Activated CD4-positive, alpha-beta T cell treated with anti-CD3 and anti-CD28 coated beads for 48 hours (primary cell): ENCODE results near the gene HYOU1.
A peak's percentile ranks its signal among the peaks of the same experiment; 100 is the strongest.
"Not testable (repeated sequence)": the region's sequence is repeated elsewhere in the genome, so short reads cannot be mapped to it uniquely, and the experiment has no call there.

Source experiments
- DNase-seq: peaks from one replicate; pipeline ENCODE4 v3.0.0-alpha.2; 2020

The HYOU1 gene

DNA sequence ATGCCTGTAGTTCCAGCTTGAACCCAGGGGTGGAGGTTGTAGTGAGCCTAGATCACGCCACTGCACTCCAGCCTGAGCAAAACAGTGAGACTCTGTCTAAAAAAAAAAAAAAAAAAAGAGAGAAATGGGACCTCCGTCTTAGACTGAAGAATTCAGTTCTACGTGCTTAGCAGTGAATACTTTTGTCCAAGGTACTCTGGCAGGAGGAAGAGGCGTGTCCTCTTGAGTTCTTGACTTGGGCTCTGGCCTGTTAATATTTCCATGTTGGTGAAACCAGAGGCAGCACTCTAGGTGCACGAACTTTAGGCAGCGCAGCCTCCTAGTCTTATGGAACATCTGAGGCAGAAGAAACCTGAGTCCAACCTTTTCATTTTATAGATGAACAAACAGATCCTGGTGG is 30.1 kb upstream of the HYOU1 start:
- DNase-seq = no peak

DNA sequence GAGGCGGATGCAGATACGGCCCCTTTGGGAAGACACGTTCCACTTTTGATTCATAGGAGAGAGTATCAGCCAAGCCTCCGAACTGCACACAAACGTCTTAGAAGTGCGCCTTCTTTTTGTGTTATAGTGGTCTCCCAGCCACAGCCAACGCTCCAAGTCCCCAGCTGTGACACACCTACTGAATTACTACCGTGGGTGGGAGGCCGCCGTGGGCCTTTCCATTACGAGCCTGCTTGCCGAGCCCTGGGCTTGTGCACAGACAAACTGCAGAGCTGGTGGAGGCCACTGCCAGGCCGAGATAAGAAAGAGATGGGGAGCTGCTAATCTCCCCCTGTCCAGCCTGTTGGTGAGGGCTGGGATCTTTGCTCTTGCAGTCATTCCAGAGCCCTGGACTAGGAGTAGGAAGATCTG is 28.4 kb upstream of the HYOU1 start:
- peak; percentile 56 for DNase-seq

DNA sequence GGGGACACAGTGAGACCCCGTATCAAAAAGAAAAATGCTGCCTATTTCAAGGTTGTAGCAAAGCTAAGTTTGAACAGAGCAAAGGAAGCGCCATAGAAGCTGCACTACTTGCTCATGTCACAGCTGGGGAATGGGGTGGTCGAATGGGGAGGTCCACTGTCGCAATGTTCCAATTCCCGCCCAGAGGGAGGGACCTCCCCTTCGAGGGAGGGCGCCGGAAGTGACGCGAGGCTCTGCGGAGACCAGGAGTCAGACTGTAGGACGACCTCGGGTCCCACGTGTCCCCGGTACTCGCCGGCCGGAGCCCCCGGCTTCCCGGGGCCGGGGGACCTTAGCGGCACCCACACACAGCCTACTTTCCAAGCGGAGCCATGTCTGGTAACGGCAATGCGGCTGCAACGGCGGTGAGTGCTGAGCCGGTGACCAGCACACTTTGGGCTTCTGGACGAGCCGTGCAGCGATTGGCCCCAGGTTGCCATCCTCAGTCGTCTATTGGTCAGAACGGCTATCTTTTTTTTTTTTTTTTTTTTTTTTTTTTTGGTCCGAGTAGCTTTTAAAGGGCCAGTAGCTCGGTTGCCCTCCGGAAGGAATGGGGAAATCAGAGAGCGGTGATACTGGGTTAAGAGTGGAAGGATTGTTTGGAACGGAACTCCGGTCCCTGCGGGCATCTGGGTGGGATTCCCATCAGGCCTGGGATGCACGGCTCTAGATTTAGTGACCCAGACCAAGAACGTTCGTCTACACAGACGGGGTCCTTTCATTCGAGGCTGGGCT is 27.8 kb upstream of the HYOU1 start, which contains the start of gene HMBS:
Gene HMBS, plus strand, starts transcription at position 219 of the 774 bp plus-strand sequence. Its CDS starts 153 bp downstream, at position 372.
- peak; percentile 95 for DNase-seq

DNA sequence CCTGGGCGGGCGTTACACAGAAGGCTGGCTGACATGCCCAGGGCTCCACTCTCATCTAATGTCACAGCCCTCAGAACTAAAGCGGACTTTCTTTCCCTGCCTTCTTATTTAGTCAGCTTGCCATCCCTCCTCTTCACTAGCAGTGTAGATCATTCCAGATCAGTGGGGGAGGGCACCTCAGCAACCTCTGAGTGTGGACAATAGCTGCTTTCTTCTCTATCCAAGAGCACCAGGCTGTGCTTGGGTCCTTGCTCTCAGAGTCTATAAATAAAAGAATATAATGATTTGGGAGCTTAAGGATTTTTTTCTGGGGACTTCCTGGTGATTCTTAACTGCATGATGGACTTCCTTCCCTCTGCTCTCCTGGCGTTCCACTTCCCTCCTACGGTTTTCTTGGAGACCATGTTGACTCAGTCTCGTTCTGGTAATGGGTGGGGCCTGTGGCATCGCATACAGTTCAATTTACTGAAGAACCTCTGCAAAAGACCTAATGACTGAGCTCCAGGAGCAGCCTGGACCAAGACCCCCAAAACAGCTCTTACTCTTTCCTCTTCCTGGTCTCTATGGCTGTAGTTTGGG is 24.8 kb upstream of the HYOU1 start:
- no peak for DNase-seq

DNA sequence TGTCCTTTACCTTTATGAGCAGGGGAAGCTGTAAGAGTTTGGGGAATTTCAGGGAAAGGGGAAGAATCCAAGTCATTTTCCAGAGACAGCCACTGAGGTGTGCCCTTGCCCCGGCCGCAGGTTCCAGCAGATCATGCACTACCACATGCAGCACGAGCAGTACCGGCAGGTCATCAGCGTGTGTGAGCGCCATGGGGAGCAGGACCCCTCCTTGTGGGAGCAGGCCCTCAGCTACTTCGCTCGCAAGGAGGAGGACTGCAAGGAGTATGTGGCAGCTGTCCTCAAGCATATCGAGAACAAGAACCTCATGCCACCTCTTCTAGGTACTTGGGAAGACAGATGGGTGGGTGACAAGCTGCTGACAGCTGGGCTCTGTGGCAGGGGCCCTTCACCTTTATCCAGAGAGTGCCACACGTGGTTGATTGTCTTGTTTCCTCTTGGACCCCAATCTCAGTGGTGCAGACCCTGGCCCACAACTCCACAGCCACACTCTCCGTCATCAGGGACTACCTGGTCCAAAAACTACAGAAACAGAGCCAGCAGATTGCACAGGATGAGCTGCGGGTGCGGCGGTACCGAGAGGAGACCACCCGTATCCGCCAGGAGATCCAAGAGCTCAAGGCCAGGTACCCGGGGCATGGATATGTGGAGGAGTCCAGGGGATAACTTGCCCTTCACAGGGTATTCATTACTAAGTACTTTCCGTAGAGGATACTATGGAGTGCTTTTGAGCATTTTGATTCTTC is 21.8 kb upstream of the HYOU1 start:
- DNase-seq = no peak

DNA sequence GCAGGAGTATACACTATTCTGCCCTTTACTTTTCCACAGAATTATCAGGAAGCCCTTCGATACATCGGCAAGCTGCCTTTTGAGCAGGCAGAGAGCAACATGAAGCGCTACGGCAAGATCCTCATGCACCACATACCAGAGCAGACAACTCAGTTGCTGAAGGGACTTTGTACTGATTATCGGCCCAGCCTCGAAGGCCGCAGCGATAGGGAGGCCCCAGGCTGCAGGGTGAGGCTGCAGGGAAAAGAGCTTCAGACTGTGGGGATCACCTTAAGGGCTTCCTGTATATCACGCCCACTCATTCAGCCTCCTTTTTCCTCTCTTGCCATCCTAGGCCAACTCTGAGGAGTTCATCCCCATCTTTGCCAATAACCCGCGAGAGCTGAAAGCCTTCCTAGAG is 20.8 kb upstream of the HYOU1 start:
- no peak for DNase-seq

DNA sequence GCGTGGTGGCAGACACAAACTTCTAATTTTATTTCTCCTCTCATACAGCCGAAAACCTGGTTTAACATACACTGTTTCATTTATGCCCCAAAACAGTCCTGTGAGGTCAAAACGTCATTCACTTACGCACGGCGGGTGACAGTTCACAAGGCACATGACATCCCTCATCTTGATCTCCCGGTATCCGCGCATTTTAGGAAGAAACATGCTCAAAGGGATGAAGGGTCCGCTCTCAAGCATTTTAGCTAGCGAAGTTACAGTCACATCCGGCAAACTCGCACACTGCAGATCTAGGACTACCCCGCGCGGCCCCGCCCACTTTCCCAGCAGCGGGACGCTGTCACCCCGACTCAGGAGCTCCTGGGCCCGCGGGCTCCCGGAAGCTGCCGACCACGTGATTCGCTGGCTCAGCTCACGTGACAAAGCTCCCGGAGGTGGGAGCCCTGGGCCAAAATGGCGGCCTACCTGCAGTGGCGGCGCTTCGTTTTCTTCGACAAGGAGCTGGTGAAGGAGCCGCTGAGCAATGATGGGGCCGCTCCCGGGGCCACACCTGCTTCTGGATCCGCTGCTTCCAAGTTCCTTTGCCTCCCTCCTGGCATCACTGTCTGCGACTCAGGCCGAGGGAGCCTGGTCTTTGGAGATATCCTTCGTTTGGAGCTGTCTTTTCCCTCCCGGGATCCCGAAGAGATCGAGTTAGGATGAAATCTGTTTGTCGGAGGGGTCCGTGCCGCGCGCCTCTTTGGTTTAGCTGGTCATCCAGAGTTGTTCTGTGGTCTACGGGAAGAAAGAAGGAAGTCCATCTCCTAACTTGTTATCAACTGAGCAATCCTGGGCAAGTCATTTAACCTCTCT is 10.6 kb upstream of the HYOU1 start, which contains the start of gene VPS11:
Gene VPS11, plus strand, starts transcription at position 448 of the 852 bp plus-strand sequence. Its CDS starts 6 bp downstream, at position 454.
- peak; percentile 99 for DNase-seq

DNA sequence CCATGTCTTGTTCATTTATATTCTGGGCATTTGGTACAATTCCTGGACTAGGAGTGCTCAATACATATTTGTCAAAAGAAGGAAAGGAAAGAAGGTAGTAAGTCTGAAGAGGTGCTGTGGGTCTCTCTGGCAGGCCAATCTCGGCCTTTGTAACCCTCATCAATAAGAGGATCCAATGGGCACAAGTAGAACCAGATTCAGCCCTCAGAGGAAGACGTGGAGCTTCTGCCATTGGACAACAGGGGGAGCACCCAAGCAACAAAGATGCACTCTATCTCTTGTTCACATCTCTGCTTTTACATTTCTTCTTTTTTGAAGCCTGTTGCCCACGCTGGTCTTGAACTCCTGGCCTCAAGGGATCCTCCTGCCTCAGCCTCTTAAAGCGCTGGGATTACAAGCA is 8.4 kb upstream of the HYOU1 start:
- peak; percentile 61 for DNase-seq

DNA sequence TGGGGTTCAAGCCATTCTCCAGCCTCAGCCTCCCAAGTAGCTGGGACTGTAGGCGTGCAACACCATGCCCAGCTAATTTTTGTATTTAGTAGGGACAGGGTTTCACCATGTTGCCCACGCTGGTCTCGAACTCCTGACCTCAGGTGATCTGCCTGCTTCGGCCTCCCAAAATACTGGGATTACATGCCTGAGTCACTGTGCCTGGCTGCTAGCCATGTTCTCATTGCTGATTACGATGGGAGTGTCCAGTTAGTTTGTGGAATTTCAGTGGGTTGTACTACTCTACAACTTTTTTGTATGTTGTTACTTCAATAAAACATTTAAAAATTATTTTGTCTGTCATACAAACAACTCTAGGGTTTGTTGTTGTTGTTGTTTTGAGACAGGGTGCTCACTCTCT is 5.8 kb upstream of the HYOU1 start:
- no peak for DNase-seq

DNA sequence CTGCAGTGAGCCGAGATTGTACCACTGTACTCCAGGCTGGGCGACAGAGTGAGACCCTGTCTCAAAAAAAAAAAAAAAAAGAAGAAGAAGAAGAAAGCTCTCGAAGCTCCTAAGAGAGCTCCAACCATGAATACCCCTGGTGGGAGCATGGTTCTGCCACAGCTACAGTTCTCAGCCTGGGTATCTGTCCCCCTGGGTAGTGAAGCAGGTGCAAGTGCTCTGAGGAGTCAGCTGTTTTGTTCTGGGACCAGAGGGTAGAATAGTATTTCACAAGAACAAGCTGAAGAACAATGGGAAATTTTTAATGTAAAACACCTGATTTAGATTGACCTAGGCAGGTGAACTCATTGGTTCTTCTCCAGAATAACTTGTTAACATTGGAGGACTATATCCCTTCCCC is 4.3 kb upstream of the HYOU1 start:
- no peak for DNase-seq

DNA sequence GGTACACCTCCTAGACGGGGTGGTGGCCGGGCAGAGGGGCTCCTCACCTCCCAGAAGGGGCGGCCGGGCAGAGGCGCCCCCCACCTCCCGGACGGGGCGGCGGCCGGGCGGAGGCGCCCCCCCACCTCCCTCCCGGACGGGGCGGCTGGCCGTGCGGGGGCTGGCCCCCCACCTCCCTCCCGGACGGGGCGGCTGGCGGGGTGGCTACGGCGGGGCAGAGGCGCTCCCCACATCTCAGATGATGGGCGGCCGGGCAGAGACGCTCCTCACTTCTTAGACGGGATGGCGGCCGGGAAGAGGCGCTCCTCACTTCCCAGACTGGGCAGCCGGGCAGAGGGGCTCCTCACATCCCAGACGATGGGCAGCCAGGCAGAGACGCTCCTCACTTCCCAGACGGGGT is 2.1 kb upstream of the HYOU1 start:
- not testable (repeated sequence) for DNase-seq

DNA sequence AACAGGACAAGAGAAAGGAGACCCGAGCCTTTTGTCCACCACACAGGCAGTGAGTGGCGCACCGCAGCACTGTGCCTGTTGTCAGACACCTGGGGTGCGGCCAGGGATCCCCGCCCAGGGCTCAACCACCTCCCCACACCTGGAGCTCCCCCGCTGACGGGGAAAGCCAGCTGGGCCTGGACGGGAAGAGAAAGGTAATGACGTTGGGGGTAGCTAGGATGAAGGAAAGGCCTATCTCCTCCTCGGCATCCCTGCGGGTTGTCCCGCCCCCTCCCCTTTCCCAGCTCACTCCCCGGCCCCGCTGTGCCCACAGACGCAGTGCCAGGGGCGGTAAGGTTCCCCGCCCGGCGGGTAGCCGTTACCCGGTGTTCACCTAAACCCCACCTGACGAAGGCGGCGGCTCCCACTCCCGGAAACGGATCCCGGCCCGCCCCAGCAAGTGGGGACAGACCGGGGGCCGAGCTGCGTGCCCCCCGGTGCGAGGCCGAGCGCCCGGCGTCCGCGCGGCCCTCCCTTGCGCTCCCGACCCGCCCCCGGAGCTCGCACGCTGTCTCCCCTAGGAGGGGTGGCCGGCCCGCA is 495 bp downstream of the HYOU1 start:
- peak; percentile 50 for DNase-seq

DNA sequence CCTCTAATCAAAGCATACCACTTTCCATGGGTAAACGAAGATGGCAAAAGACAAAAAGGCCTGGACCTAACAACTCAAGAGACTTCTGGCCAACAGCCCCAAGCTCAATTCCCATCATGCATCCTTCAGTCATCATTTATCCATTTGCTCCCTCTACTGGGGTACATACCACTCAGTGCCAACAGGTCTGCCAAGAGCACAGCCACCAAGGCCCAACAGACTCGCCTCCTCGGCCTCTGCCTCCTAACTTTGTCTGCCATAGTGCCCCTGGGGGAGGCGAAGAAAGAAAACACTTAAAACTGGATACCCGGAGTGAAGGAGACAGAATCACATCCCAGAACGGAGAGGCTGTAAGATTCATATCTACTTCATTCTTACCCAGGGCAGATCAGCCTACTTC is 1.1 kb downstream of the HYOU1 start:
- DNase-seq = peak; percentile 30

DNA sequence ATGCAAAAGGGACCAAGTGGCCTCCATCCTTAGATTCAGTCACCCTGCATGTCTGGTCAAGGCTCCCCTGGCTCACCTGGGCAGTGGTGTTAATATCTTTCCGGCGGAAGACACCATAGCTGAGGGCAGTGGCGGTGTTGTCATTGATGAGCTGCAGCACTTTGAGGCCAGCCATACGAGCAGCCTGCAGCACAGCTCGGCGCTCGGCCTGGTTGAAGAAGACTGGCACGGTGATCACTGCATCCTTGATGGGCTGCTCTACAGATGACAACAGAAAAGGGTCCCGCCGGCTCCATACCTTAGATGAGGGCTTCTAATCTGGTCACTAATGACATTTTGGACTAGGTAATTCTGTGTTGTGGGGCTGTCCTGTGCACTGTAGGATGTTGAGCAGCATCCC is 2.6 kb downstream of the HYOU1 start:
- DNase-seq = no peak

DNA sequence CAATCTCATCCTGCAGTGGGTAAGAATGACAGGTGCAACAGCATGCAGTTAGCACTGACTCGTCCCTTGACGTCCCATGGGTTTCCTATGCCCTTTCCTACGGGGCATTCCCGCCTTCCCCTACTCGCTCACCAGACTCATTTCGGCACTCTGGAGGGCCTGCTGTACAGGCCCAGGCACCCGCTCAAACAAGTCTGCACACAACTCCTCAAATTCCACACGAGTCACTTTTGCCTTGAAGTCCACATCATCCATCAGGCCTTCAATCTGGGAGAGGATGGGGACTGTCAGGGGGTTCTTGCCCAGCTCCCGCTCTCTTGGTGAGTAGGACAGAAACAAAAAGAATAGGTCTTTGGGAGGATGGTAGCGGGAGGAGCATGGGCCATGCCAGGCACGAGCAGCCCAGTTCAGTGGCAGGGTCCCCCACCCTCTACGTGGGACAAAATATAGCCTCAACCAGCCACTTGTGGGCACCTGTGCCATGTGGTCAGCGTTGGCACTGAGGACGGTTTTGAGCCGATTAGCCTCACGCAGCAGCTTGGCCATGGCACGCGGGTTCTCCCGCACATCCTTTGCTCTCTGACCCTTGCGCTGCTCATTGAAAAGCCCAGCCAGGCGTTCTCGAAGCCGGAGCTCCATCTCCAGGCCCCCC is 4.7 kb downstream of the HYOU1 start:
- no peak for DNase-seq

DNA sequence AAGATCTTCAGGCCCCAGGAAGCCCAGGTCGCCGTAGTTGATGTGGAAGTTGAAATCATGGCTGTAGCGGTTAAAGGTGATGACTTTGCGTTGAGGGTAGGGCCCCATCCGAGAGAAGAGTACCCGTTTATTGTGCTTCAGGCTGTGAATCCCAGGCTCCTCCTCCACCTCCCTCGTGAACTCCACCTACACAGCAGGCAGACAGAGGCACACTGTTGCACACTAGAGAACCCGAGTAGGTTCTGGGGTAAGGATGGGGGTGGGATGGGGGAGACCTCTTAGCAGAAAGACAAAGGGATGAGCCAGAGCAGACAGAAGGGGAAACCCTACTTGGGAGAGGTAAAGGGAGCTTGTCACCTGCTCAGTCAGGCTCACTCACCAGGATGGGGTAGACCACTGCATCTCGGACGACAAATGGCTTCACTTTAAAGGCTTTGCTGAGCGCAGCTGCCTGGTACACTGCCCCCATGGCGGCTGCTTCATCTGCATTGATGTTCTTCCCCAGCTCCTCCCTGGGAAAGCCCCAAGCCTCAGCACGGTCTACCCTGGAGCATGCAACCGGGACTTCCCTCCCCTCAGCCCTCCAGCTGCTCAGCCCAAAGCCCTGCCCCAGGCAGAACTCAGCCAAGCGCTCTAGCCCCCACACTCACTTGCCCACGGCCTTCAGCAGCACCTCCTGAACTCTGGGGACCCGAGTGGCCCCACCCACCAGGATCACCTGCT is 5.4 kb downstream of the HYOU1 start:
- peak; percentile 15 for DNase-seq

DNA sequence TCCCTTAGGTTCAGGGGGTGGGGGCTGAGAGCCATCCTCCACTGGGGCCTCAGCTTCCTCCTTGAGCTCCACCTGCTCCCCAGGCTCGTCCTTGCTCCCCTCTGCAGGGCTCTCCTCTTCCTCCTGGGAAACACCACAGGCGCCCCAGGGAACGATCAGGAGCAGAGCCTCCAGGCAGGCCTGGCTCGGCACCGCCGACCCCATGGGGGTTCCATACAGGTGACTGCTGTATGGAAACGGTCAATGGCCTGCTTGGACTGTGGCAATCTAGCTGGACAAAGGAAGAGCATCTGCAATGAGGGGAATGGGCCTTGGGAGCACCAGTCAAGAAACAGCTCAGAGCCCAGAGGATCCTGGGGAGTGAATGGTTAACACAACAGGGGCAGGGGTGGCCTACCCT is 7.9 kb downstream of the HYOU1 start:
- no peak for DNase-seq

DNA sequence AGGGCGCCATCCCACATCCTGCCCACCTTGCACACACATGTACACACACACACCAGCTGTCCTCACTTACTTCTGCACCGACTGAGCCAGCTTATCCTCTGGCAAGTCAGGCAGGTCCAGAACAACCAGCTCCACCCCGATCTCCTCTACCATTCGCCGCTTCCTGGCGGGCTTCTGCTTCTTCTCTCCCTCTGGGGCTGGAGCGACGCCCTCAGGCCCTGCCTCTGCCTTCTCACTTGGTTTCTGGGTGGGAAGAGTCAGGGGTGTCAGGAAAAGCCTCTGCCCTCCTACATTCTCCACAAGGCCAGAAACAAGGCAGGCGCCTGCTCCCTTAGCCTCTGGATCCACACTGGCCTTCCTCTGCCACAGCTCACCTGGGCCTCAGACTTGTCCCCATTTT is 8.4 kb downstream of the HYOU1 start:
- DNase-seq = no peak

DNA sequence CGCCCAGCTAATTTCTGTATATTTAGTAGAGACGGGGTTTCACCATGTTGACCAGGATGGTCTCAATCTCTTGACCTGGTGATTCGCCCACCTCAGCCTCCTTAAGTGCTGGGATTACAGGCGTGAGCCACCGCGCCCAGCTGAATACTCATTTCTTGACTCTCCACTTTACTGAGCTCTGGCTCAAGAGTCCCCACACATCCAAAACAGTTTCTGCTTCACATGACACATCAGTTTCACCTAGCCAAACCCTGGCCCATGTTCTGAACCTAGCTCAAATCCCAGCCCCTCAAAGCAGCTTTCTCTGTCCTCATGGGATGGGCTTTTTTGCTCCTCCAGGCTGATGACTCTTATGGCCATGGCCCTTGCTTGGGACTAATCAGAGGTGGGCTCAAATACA is 9.8 kb downstream of the HYOU1 start:
- peak; percentile 23 for DNase-seq

DNA sequence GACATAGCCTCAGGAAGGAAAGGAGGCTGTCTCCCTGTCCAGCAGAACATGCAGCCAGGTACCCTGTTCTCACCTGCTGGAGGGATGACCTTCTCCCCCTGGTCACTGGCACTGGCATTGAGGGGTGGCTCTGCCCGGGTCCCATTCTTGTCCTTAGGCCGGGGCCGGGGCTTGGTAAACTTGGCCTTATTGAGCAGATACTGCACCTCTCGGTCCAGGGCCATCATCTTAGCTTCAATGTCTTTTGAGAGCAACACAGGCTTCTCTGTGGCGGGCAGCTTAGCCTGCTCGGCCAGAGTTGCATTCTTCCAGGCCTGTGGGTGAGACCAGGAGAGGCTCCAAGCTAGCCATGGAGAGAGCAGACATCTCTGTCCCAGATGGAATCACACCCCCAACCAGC is 10.5 kb downstream of the HYOU1 start:
- DNase-seq = no peak

DNA sequence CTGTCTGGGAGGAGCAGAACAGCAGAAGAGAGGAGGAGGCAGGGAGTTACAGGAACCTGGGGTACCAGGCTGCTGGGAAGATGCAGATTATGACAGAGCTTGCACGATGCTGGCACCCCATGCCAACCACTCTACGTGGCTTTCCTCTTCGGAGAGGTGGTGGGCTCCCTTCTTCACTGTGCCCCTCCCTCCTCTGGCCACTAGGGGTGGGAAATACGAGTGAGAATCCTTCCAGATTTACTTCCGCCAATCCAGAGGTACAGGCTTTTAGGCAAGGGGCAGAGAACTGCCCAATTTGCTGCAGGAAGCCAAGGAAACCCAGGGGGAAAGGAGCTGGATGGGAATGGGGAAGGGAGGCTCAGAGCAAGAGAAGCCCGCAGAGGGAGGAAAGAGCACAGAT is 12.3 kb downstream of the HYOU1 start:
- DNase-seq = no peak
